H54 (cell line): ENCODE results near the gene TFDP2.

Experiments used
- DNase-seq: peaks from one replicate; pipeline ENCODE4 v3.0.0; 2011; ENCODE audit warnings: low spot score, mixed read lengths; ENCODE audit not compliant: insufficient read length
- FAIRE-seq: peaks from 3 replicates; lab custom pipeline; 2011; peaks lifted over from hg19 to GRCh38; lab: Jason Lieb, UNC
- POLR2A ChIP-seq: IDR thresholded peaks from 2 replicates; pipeline ENCODE4 v1.6.1; 2011; ENCODE audit warnings: low read depth, mild to moderate bottlenecking, low read length

TFDP2 gene

DNA sequence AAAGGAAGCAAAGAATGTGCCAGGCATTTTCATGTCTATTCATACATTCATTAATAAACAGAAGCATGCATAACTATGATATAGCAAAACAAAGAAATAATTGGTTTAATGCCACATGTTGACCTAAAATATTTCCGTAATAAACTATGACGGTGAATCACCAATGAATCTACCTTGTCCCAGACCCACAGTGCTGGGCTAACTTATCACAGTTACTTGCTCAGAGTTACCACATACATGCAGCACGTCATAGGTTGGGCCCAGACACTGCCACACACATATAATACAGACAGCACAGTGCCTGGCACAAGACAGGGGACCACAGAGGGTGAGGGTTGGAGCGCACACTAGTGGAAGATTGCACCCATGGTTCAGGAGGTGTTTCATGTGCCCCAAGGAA, 186.0 kb downstream of the TFDP2 start:
- DNase-seq (no peak), FAIRE-seq (no peak)
- TF ChIP-seq POLR2A: no peak

DNA sequence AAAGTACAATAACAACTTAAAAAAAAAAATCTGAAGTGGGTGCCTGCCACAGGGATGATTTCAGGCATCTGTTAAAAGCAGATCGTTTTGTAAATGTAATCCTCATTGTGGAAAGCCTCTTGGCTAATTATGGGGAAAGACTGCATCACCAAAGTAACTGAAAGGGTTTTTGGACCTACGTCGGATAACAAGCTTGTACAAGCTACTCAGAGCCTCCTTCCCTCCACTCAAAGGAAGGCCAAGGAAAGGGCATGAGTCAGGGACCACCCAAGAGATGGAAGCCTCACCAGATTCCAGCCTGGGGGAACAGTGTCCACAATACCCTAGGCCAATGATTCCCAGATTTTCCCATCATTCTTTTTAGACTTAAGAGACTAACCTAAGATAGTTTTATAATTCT, 188.6 kb downstream of the TFDP2 start:
- no peak for DNase-seq
- FAIRE-seq: no peak
- no peak for TF ChIP-seq POLR2A

DNA sequence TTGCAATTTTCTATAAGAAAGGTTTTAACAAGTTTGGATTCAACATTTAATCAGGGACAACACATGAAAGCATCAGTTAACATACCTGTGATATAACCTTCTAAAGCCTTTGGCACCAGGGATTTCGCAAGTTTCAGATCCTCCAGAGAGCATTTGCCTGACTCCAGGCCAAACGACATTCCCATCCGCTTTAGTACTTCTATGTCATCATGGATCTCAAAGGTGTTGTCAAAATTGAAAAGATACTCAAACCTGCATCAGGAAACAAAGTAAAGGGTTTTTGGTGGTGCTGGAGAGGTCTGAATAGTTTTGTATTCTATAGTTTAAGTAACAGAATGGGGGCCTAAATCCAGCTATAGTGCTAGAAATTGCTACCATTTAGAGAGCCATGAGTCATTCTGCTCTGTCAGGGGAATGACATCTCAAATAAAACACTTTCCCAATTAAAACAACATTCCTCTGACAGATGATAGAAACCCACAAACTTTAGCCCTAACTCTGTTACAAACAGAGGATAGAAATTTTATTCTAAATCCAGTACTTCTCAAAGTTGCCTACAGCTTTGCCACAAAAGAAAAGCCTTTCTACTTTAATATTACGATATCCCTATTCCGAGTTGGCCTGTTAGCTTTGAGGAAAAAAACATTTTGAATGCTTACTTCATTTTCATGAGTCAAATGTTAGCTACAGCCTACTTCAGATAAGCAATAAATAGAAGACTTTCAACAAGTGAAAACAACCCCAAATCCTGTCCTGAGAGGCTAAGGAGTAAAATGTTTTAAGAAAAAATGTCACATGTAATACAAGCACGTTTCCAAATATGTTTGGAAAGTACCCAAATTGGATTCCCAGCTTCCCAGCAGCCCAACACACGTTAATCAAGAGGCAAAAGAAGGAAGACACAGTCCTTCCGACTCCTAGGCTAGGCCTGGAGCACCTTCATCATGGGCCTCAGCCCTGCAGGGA, 189.5 kb downstream of the TFDP2 start:
- FAIRE-seq (no peak), DNase-seq (peak; percentile 13)
- no peak for TF ChIP-seq POLR2A

DNA sequence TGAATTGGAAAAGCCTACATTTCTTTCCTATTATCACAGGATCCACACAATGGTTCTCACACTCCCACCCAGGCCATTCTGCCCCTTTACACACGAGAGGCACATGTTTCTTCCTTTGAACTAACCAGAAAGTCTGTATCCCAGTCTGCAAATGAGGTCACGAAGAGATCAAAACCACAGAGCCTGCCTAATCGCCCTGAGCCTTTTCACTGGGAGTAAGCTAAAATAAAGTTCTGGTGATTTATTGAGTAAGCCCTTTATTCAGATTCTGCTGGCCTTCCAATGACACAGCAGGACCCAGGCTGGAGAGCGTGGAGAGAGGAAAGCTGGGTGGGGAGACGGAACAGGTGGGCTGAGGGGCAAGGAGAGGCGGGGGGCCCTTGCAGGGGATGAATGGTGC, 194.2 kb downstream of the TFDP2 start:
- FAIRE-seq: peak; percentile 23
- peak; percentile 19 for DNase-seq
- TF ChIP-seq POLR2A: no peak

- no peak for TF ChIP-seq POLR2A
- FAIRE-seq (no peak), DNase-seq (no peak)
Measured at GRCh38 chr3:141952611-141953010, 196.7 kb downstream of the TFDP2 start.

GRCh38 chr3:141950572-141951493, 198.5 kb downstream of the TFDP2 start:
- no peak for FAIRE-seq
- DNase-seq: no peak
- TF ChIP-seq POLR2A: no peak

DNA sequence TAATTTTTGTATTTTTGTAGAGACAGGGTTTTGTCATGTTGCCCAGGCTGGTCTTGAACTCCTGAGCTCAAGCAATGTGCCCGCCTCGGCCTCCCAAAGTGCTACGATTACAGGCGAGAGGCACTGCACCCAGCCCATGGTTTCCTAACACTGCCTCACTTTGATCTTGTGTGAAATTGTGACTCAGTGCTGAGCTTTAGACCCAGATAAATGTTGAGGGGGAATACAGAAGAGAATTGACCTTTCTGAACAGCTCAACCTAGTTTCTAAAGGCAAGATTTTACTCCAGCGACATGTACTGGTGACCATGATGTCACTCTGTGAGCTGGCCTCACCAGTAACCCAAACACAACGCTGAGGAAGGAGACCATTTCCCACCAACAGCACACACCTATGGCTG, 199.4 kb downstream of the TFDP2 start:
- TF ChIP-seq POLR2A: no peak
- no peak for FAIRE-seq

GRCh38 chr3:141949399-141949798, 199.9 kb downstream of the TFDP2 start:
- FAIRE-seq (no peak), DNase-seq (no peak)
- TF ChIP-seq POLR2A: no peak

More for the DNA sequence above, 199.4 kb downstream of the TFDP2 start:
- DNase-seq: no peak

GRCh38 chr3:141945726-141946485, 203.4 kb downstream of the TFDP2 start:
- DNase-seq (no peak), FAIRE-seq (no peak)
- no peak for TF ChIP-seq POLR2A

DNA sequence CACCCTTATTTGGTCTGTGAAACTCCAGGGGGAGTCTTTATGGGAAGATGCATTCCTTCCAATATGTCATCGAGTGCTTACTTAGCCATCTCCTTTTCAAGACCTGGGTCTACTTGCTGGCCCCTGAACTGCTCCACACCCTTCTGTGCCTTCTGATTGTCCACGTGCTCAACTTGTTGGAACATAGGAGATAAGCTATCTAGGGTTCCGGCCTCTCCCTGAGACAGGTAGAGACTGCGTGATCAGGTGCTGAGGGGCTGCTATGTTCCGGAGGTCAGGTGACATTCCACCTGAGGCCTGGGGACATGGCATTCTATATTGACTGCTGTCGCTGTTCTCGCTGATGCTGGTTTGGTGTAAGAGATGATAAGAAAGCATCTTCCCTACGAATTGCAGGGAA, 207.3 kb downstream of the TFDP2 start:
- no peak for DNase-seq
- TF ChIP-seq POLR2A: no peak
- FAIRE-seq: no peak

DNA sequence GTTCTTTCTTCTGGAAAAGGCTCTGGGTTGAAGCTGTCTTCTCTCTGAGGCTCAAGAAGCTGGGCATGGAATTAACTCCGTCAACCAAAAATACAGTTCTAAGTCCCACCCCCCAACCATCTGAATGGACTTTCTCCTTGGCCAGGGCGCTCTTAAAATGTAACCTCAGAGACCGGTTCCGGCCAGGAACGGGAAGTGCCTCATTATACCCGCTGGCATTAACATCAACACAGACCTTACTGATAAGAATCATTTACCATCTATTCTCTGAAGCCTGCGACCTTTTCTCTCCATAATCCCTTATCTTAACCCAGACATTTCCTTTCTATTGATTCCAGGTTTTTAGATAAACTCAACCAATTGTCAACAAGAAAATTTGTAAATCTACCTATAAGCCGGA, 208.3 kb downstream of the TFDP2 start:
- no peak for TF ChIP-seq POLR2A
- FAIRE-seq (no peak), DNase-seq (no peak)

- FAIRE-seq: peak; percentile 89
Measured at GRCh38 chr3:141940194-141940776, 209.1 kb downstream of the TFDP2 start.

DNA sequence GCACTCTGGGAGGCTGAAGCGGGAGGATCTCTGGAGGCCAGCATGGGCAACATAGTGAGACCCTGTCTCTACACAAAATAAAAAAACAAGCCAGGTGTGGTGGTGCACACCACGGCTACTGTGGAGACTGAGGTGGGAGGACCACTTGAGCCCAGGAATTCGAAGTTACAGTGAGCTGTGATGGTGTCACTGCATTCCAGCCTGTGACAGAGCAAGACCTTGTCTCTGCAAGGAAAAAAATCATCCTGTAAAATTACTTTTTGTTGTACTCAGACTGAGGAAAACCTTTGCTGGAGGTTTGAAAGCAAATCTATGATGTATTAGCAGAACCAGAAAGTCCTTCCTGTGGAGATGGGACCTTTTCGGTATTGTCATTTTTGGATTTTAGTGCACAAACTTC, 209.6 kb downstream of the TFDP2 start:
- FAIRE-seq (no peak), DNase-seq (no peak)
- no peak for TF ChIP-seq POLR2A

More at GRCh38 chr3:141940194-141940776, 209.1 kb downstream of the TFDP2 start:
- DNase-seq: peak; percentile 75
- no peak for TF ChIP-seq POLR2A
